K562 (cell line): ENCODE data around the gene HOXB5. TPM values are rescaled to one million over a fixed set of nuclear protein-coding genes. Genes with fewer than 3 reads are reported as not detected.

Source experiments
- CTBP1 ChIP-seq: fragments of 450-650 bp; IDR thresholded peaks from 2 replicates; pipeline ENCODE4 v1.6.1; 2016; ENCODE audit warnings: borderline replicate concordance
- E2F6 ChIP-seq, 2 experiments: IDR thresholded peaks; 2 replicates each; pipeline ENCODE4 v1.6.1; 2011; ENCODE audit warnings: borderline replicate concordance in 1 of 2, control low read depth in 1 of 2, low read depth in 1 of 2, low read length in 1 of 2, mild to moderate bottlenecking in 1 of 2, mixed read lengths in 1 of 2, moderate library complexity in 1 of 2; ENCODE audit not compliant: insufficient read depth in 1 of 2, insufficient read length in 1 of 2, poor library complexity in 1 of 2, severe bottlenecking in 1 of 2; ENCODE audit errors: extremely low read depth in 1 of 2
- ESRRA ChIP-seq: fragments of 450-650 bp; IDR thresholded peaks from 2 replicates; pipeline ENCODE4 v1.6.1; 2014; ENCODE audit warnings: low read depth, mild to moderate bottlenecking, moderate library complexity, borderline replicate concordance
- HCFC1 ChIP-seq: IDR thresholded peaks from 2 replicates; pipeline ENCODE4 v1.6.1; 2012; ENCODE audit warnings: low read depth, low read length, improper control_type of control experiment
- IRF9 ChIP-seq: fragments of 450-650 bp; IDR thresholded peaks from 2 replicates; pipeline ENCODE4 v1.6.1; 2016; ENCODE audit warnings: missing biosample characterization, missing genetic modification characterization
- LCOR ChIP-seq: sonication (generic); formaldehyde crosslinking; IDR thresholded peaks from 2 replicates; pipeline ENCODE4 v1.8.0; 2022; ENCODE audit warnings: mild to moderate bottlenecking, missing genetic modification reagents
- LEF1 ChIP-seq: fragments of 450-650 bp; IDR thresholded peaks from 2 replicates; pipeline ENCODE4 v1.6.1; 2016; ENCODE audit warnings: mild to moderate bottlenecking
- MTA2 ChIP-seq: fragments of 450-650 bp; IDR thresholded peaks from 2 replicates; pipeline ENCODE4 v1.6.1; 2016; ENCODE audit warnings: low read depth
- MXI1 ChIP-seq: IDR thresholded peaks from 2 replicates; pipeline ENCODE4 v1.6.1; 2011; ENCODE audit warnings: low read depth, mild to moderate bottlenecking, improper control_type of control experiment, low read length
- NCOA2 ChIP-seq, 2 experiments: fragments of 450-650 bp; IDR thresholded peaks; 2 replicates each; pipeline ENCODE4 v1.6.1; 2018; ENCODE audit warnings: mild to moderate bottlenecking in 2 of 2, moderate library complexity in 1 of 2; ENCODE audit not compliant: partially characterized antibody in 2 of 2
- NFRKB ChIP-seq: fragments of 450-650 bp; IDR thresholded peaks from 2 replicates; pipeline ENCODE4 v1.6.1; 2016; ENCODE audit warnings: low read depth
- NRF1 ChIP-seq, 2 experiments: fragments of 450-650 bp; IDR thresholded peaks in 1 of 2; conservative IDR thresholded peaks in 1 of 2; 2 replicates each; pipeline ENCODE4 v1.6.1; 2014; ENCODE audit warnings: mild to moderate bottlenecking in 2 of 2
- PHF20 ChIP-seq: fragments of 450-650 bp; IDR thresholded peaks from 2 replicates; pipeline ENCODE4 v1.6.1; 2018; ENCODE audit not compliant: partially characterized antibody
- PTBP1 ChIP-seq: fragments of 200-400 bp; formaldehyde crosslinking; IDR thresholded peaks from 2 replicates; pipeline ENCODE4 v1.6.1; 2017; ENCODE audit warnings: low read depth, low read length
- RAD51 ChIP-seq: fragments of 450-650 bp; IDR thresholded peaks from 2 replicates; pipeline ENCODE4 v1.7.1; 2016; ENCODE audit warnings: low read depth, mild to moderate bottlenecking, borderline replicate concordance
- RBFOX2 ChIP-seq: fragments of 200-400 bp; formaldehyde crosslinking; IDR thresholded peaks from 2 replicates; pipeline ENCODE4 v1.6.1; 2017; ENCODE audit warnings: low read depth, mild to moderate bottlenecking, low read length, moderate library complexity
- SIN3A ChIP-seq, 2 experiments: fragments of 150-350 bp in 1 of 2; IDR thresholded peaks; 2 replicates each; pipeline ENCODE4 v1.6.1; 2011 to 2016; ENCODE audit warnings: borderline replicate concordance in 2 of 2, low read depth in 2 of 2, low read length in 2 of 2, mild to moderate bottlenecking in 2 of 2, moderate library complexity in 2 of 2; ENCODE audit not compliant: control insufficient read depth in 1 of 2
- SNAPC5 ChIP-seq: fragments of 250-450 bp; sonication (Bioruptor Pico); IDR thresholded peaks from 2 replicates; pipeline ENCODE4 v1.8.0; 2021; ENCODE audit warnings: moderate library complexity, mild to moderate bottlenecking, inconsistent platforms
- SRSF7 ChIP-seq: fragments of 200-400 bp; formaldehyde crosslinking; optimal IDR thresholded peaks from 2 replicates; pipeline ENCODE3; 2017; ENCODE audit warnings: mild to moderate bottlenecking, low read depth, low read length
- TRIM24 ChIP-seq, 2 experiments: fragments of 450-650 bp; IDR thresholded peaks; 2 replicates each; pipeline ENCODE4 v1.6.1; 2016
- VEZF1 ChIP-seq: fragments of 200-800 bp; sonication (Bioruptor generic); IDR thresholded peaks from 2 replicates; pipeline ENCODE4 v1.6.1; 2017; ENCODE audit warnings: missing genetic modification characterization, missing compliant biosample characterization
- ZBTB7A ChIP-seq: IDR thresholded peaks from 2 replicates; pipeline ENCODE4 v1.6.1; 2011; ENCODE audit warnings: low read depth, mild to moderate bottlenecking, low read length, moderate library complexity, borderline replicate concordance; ENCODE audit not compliant: control insufficient read depth
- ZC3H11A ChIP-seq: IDR thresholded peaks from 2 replicates; pipeline ENCODE4 v1.6.1; 2012; ENCODE audit warnings: low read depth, low read length, improper control_type of control experiment
- ZKSCAN3 ChIP-seq: fragments of 250-450 bp; sonication (Bioruptor Pico); IDR thresholded peaks from 2 replicates; pipeline ENCODE4 v1.4.0; 2020
- ZNF583 ChIP-seq: fragments of 250-450 bp; sonication (Bioruptor Pico); IDR thresholded peaks from 2 replicates; pipeline ENCODE4 v1.4.0; 2020
- ZNF75A ChIP-seq: fragments of 450-650 bp; formaldehyde crosslinking; IDR thresholded peaks from 2 replicates; pipeline ENCODE4 v1.4.0; 2020; ENCODE audit warnings: mild to moderate bottlenecking
- ZSCAN29 ChIP-seq: fragments of 450-650 bp; IDR thresholded peaks from 2 replicates; pipeline ENCODE4 v1.6.1; 2017
- polyA plus RNA-seq, 8 experiments: library from polyadenylated mRNA; depleted of rRNA in 4 of 8; stranded (reverse) in 5 of 8; unstranded in 3 of 8; fragments of >200 nt; fragmentation: Nextera tagmentation in 2 of 8; fragmentation: Illumina TruSeq in 1 of 8; extraction: Ambion mirVana in 2 of 8; extraction: Trizol in 1 of 8; gene quantifications; 2 replicates each; pipeline versions ENCODE4 v1.2.1 to v1.2.3, GENCODE V29; 2011 to 2014; ENCODE audit warnings: inconsistent platforms in 1 of 8, missing spikeins in 1 of 8
- total RNA-seq, 7 experiments: library from RNA; depleted of rRNA in 6 of 7; stranded (reverse); fragments of >200 nt in 6 of 7; fragmentation: Illumina TruSeq in 2 of 7; extraction: Trizol in 2 of 7; gene quantifications; 2 replicates each; pipeline versions ENCODE4 v1.2.1 to v1.2.3, GENCODE V29; 2011 to 2021; ENCODE audit warnings: low replicate concordance in 1 of 7

Gene HOXB5
- total and polyA plus RNA-seq, 9 of the 15 experiments (the other 6 are each of a cell fraction or from before 2014, with no cell fraction given), result 0.24 to 2.7 (median 0.65) TPM

GRCh38 chr17:48579760-48580554, 13.6 kb downstream of the HOXB5 start (continued):
- TF ChIP-seq E2F6 (IDR thresholded peaks at IDR 0.05; ENCODE audit: borderline replicate concordance in 1 of 2, extremely low read depth in 1 of 2, insufficient read depth in 1 of 2, insufficient read length in 1 of 2, low read depth in 1 of 2, low read length in 1 of 2, poor library complexity in 1 of 2, severe bottlenecking in 1 of 2) (peak in 1 of 2 experiments; percentile 33), HCFC1 (no peak), TRIM24 (IDR thresholded peaks at IDR 0.05) (no peak), ZNF583 (0 out of 2 replicates have a peak, but pooled peaks have one; percentile 32), NFRKB (peak; percentile 67; the same call in 1 of the 2 replicates), NRF1 (conservative IDR thresholded peaks at IDR 0.05 in 1 of 2, IDR thresholded peaks at IDR 0.05 in 1 of 2) (peak; percentile 75 to 76), PTBP1 (no peak), SRSF7 (no peak), RAD51 (no peak), RBFOX2 (peak; percentile 70), LCOR (CRISPR knock-in tag) (no peak), MXI1 (no peak), ZBTB7A (peak; percentile 87), IRF9 (tag) (no peak), PHF20 (no peak), CTBP1 (no peak), ZKSCAN3 (CRISPR knock-in tag) (no peak), MTA2 (no peak), LEF1 (no peak; the same call in 1 of the 2 replicates), SNAPC5 (no peak), ZSCAN29 (no peak), ZC3H11A (no peak), NCOA2 (IDR thresholded peaks at IDR 0.05; ENCODE audit: partially characterized antibody in 2 of 2) (no peak), ZNF75A (CRISPR knock-in tag) (no peak), VEZF1 (CRISPR knock-in tag) (peak; percentile 65), SIN3A (IDR thresholded peaks at IDR 0.05; ENCODE audit: borderline replicate concordance in 2 of 2, control insufficient read depth in 1 of 2, low read depth in 2 of 2, low read length in 2 of 2) (no peak), ESRRA (no peak)
